OCI-LY3 (cell line): ENCODE measurements around the gene RNU6-1.

Experiments
- EZH2phosphoT487 ChIP-seq: fragments of 200-600 bp; shearing (Covaris generic); IDR thresholded peaks from 2 replicates; pipeline ENCODE4 v1.6.1; 2018; ENCODE audit warnings: antibody characterized with exemption, mixed run types, low read depth
- TF ChIP-seq, protein P1 (sequence below): fragments of 200-600, 300-600 bp; sonication (generic); IDR thresholded peaks from 2 replicates; pipeline ENCODE4 v1.5.1; 2014; ENCODE audit warnings: antibody characterized with exemption, low read length, low read depth

DNA sequence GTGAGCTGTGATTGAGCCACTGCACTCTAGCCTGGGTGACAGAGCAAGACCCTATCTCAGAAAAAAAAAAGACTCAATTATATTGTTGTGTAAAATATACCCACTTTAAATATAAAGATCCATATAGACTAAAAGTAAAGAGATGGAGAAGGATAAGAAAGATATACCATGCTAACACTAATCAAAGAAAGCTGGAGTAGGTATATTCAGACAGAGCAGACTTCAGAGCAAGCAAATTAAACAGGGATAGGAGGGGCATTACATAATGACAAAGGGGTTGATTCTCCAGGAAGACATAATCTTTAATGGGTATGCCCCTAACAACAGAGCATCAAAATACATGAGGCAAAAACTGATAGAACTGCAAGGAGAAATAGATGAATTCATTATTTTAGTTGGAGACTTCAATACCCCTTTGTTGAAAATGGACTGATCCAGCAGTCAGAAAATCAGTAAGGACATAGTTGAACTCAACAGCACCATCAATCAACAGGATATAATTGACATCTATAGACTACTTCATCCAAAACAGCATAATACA lies 31.1 kb upstream of the RNU6-1 start:
- TF ChIP-seq, protein P1, sequence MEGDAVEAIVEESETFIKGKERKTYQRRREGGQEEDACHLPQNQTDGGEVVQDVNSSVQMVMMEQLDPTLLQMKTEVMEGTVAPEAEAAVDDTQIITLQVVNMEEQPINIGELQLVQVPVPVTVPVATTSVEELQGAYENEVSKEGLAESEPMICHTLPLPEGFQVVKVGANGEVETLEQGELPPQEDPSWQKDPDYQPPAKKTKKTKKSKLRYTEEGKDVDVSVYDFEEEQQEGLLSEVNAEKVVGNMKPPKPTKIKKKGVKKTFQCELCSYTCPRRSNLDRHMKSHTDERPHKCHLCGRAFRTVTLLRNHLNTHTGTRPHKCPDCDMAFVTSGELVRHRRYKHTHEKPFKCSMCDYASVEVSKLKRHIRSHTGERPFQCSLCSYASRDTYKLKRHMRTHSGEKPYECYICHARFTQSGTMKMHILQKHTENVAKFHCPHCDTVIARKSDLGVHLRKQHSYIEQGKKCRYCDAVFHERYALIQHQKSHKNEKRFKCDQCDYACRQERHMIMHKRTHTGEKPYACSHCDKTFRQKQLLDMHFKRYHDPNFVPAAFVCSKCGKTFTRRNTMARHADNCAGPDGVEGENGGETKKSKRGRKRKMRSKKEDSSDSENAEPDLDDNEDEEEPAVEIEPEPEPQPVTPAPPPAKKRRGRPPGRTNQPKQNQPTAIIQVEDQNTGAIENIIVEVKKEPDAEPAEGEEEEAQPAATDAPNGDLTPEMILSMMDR, result no peak
- no peak for TF ChIP-seq EZH2phosphoT487
